ENCODE data around the gene GATB.

DNA sequence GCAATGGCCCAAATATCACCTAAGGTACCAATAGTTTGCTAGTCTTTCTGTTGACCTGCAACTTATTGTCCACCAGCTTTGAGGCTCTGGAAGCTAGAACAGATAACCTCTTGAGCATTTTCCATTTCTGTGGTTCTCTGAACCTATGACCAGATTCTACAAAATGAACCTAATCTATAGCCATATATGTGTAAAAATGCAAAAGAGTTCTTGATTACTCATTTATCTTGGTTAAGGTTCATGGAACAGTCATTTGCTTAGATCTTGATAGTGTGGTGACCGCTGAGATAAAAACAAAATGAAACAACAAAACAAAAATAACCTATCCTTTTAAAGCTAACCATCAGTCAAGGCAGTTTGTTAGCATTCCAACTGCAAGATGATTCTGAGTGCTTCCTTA, 9.3 kb upstream of the GATB start:
- no peak for TF ChIP-seq POLR2A (IDR thresholded peaks at IDR 0.05)
- TF ChIP-seq, protein P1, sequence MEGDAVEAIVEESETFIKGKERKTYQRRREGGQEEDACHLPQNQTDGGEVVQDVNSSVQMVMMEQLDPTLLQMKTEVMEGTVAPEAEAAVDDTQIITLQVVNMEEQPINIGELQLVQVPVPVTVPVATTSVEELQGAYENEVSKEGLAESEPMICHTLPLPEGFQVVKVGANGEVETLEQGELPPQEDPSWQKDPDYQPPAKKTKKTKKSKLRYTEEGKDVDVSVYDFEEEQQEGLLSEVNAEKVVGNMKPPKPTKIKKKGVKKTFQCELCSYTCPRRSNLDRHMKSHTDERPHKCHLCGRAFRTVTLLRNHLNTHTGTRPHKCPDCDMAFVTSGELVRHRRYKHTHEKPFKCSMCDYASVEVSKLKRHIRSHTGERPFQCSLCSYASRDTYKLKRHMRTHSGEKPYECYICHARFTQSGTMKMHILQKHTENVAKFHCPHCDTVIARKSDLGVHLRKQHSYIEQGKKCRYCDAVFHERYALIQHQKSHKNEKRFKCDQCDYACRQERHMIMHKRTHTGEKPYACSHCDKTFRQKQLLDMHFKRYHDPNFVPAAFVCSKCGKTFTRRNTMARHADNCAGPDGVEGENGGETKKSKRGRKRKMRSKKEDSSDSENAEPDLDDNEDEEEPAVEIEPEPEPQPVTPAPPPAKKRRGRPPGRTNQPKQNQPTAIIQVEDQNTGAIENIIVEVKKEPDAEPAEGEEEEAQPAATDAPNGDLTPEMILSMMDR (IDR thresholded peaks at IDR 0.05): no peak

Measured in Peyer's patch (tissue), 4 donors.